Prostate gland (tissue), 2 donors: Measurements from ENCODE around the gene SLC26A11.

ENCODE experiments used
- POLR2A ChIP-seq: fragments of 450-650 bp; IDR thresholded peaks from one replicate; pipeline ENCODE4 v1.6.1; 2016; ENCODE audit warnings: antibody characterized with exemption, mild to moderate bottlenecking
- POLR2AphosphoS5 ChIP-seq: sonication (generic); formaldehyde crosslinking; IDR thresholded peaks from one replicate; pipeline ENCODE4 v1.6.1; 2017; ENCODE audit warnings: antibody characterized with exemption
- TF ChIP-seq, protein P1 (sequence below), 4 experiments: fragments of 200-600 bp in 2 of 4; fragments of 450-650 bp in 2 of 4; sonication (generic) in 2 of 4; IDR thresholded peaks; 1 replicate in 3 of 4; 2 replicates in 1 of 4; pipeline ENCODE4 v1.5.1; 2016 to 2019; ENCODE audit warnings: antibody characterized with exemption in 4 of 4, mild to moderate bottlenecking in 2 of 4, moderate library complexity in 2 of 4

DNA sequence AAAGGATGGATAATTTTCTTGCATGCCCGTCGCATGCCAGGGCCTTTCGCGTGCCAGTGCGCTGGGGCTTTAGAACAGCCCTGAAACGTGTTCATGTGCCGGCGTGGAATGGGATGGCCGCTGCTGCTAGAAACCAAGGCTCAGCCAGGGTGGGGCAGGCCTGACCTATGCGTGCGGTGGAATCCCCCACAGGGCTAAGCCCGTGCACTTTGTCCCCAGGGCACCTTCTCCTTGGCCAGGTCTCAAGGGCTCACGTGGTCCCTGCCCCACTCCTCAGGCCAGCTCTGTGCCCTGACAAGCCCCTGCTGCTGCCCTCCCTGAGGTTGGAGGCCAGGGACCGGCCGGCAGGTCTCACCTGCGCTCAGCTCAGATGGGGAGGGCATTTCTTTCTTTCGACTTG lies 27.3 kb downstream of the SLC26A11 start:
- TF ChIP-seq, protein P1, sequence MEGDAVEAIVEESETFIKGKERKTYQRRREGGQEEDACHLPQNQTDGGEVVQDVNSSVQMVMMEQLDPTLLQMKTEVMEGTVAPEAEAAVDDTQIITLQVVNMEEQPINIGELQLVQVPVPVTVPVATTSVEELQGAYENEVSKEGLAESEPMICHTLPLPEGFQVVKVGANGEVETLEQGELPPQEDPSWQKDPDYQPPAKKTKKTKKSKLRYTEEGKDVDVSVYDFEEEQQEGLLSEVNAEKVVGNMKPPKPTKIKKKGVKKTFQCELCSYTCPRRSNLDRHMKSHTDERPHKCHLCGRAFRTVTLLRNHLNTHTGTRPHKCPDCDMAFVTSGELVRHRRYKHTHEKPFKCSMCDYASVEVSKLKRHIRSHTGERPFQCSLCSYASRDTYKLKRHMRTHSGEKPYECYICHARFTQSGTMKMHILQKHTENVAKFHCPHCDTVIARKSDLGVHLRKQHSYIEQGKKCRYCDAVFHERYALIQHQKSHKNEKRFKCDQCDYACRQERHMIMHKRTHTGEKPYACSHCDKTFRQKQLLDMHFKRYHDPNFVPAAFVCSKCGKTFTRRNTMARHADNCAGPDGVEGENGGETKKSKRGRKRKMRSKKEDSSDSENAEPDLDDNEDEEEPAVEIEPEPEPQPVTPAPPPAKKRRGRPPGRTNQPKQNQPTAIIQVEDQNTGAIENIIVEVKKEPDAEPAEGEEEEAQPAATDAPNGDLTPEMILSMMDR (IDR thresholded peaks at IDR 0.05): no peak
- TF ChIP-seq POLR2A (no peak), POLR2AphosphoS5 (no peak)
